H9 (cell line): ENCODE measurements around the gene COX8A. TPM values are rescaled to one million over a fixed set of nuclear protein-coding genes. Genes with fewer than 3 reads are reported as not detected.

Experiments
- DNase-seq: peaks from one replicate; pipeline ENCODE4 v3.0.0-alpha.2; 2017
- H2AFZ ChIP-seq: one replicate; pipeline ENCODE4 v1.6.1; 2013; ENCODE audit warnings: mild to moderate bottlenecking, low read length, control low read depth, moderate library complexity
- H2AK5ac ChIP-seq: 2 replicates; pipeline ENCODE4 v1.6.1; 2013; ENCODE audit warnings: low read length, control low read depth, mixed read lengths; ENCODE audit not compliant: insufficient read length
- H2BK120ac ChIP-seq: one replicate; pipeline ENCODE4 v1.6.1; 2013; ENCODE audit warnings: low read depth, mild to moderate bottlenecking, low read length, control low read depth, inconsistent platforms; ENCODE audit not compliant: poor library complexity, severe bottlenecking
- H2BK12ac ChIP-seq: 2 replicates; pipeline ENCODE4 v1.6.1; 2013; ENCODE audit warnings: low read length, control low read depth, mixed read lengths, low read depth; ENCODE audit not compliant: insufficient read length
- H2BK15ac ChIP-seq: 2 replicates; pipeline ENCODE4 v1.6.1; 2013; ENCODE audit warnings: low read depth, low read length, control low read depth
- H2BK20ac ChIP-seq: one replicate; pipeline ENCODE4 v1.6.1; 2013; ENCODE audit warnings: low read depth, mild to moderate bottlenecking, low read length, control low read depth, inconsistent platforms; ENCODE audit not compliant: poor library complexity, severe bottlenecking
- H2BK5ac ChIP-seq: 2 replicates; pipeline ENCODE4 v1.6.1; 2013; ENCODE audit warnings: low read length, control low read depth, mixed read lengths; ENCODE audit not compliant: insufficient read length
- H3K14ac ChIP-seq: 2 replicates; pipeline ENCODE4 v1.6.1; 2013; ENCODE audit warnings: low read length, control low read depth; ENCODE audit not compliant: insufficient read depth
- H3K18ac ChIP-seq: 2 replicates; pipeline ENCODE4 v1.6.1; 2013; ENCODE audit warnings: low read depth, mild to moderate bottlenecking, mixed read lengths, low read length, control low read depth; ENCODE audit not compliant: insufficient read length
- H3K23ac ChIP-seq: 2 replicates; pipeline ENCODE4 v1.6.1; 2013; ENCODE audit warnings: low read length, control low read depth, mixed read lengths, low read depth; ENCODE audit not compliant: insufficient read length
- H3K23me2 ChIP-seq: 2 replicates; pipeline ENCODE4 v1.6.1; 2013; ENCODE audit warnings: low read depth, mild to moderate bottlenecking, mixed read lengths, low read length, control low read depth; ENCODE audit not compliant: insufficient read length, poor library complexity, severe bottlenecking
- H3K27ac ChIP-seq: 2 replicates; pipeline ENCODE4 v1.5.1; 2013; ENCODE audit warnings: low read length, control low read depth, mixed read lengths, low read depth; ENCODE audit not compliant: insufficient read length
- H3K27me3 ChIP-seq: 2 replicates; pipeline ENCODE4 v1.6.1; 2013; ENCODE audit warnings: low read length, control low read depth, inconsistent platforms; ENCODE audit not compliant: insufficient read depth
- H3K4ac ChIP-seq: 2 replicates; pipeline ENCODE4 v1.6.1; 2013; ENCODE audit warnings: low read depth, mild to moderate bottlenecking, control low read depth, inconsistent platforms, low read length, moderate library complexity
- H3K4me1 ChIP-seq: 2 replicates; pipeline ENCODE4 v1.6.1; 2013; ENCODE audit warnings: low read length, control low read depth, inconsistent platforms; ENCODE audit not compliant: insufficient read depth
- H3K4me2 ChIP-seq: 2 replicates; pipeline ENCODE4 v1.6.1; 2013; ENCODE audit warnings: low read length, control low read depth, mixed read lengths; ENCODE audit not compliant: insufficient read length, insufficient read depth
- H3K56ac ChIP-seq: 2 replicates; pipeline ENCODE4 v1.6.1; 2013; ENCODE audit warnings: low read depth, mild to moderate bottlenecking, mixed read lengths, low read length, control low read depth; ENCODE audit not compliant: insufficient read length
- H3K79me1 ChIP-seq: 2 replicates; pipeline ENCODE4 v1.6.1; 2013; ENCODE audit warnings: low read depth, mild to moderate bottlenecking, moderate library complexity, low read length, control low read depth, inconsistent platforms; ENCODE audit not compliant: insufficient read depth, poor library complexity, severe bottlenecking
- H3K79me2 ChIP-seq: 2 replicates; pipeline ENCODE4 v1.6.1; 2013; ENCODE audit warnings: low read length, control low read depth, inconsistent platforms; ENCODE audit not compliant: insufficient read depth
- H3K9ac ChIP-seq: 2 replicates; pipeline ENCODE4 v1.6.1; 2013; ENCODE audit warnings: low read length, control low read depth, mixed read lengths; ENCODE audit not compliant: insufficient read length; ENCODE audit errors: extremely low read depth
- H3K9me3 ChIP-seq: one replicate; pipeline ENCODE4 v1.6.1; 2013; ENCODE audit warnings: low read depth, low read length, inconsistent platforms; ENCODE audit not compliant: control insufficient read depth
- H3T11ph ChIP-seq: one replicate; pipeline ENCODE4 v1.6.1; 2013; ENCODE audit warnings: mild to moderate bottlenecking, low read length, control low read depth, inconsistent platforms
- H4K20me1 ChIP-seq: one replicate; pipeline ENCODE4 v1.6.1; 2013; ENCODE audit not compliant: control insufficient read depth, insufficient read length, insufficient read depth
- H4K5ac ChIP-seq: 2 replicates; pipeline ENCODE4 v1.6.1; 2013; ENCODE audit warnings: low read depth, mild to moderate bottlenecking, mixed read lengths, low read length, control low read depth; ENCODE audit not compliant: insufficient read length
- H4K8ac ChIP-seq: replicated peaks from 2 replicates; pipeline ENCODE4 v1.6.1; 2013; ENCODE audit warnings: low read length, control low read depth, mixed read lengths, low read depth; ENCODE audit not compliant: insufficient read length
- H4K91ac ChIP-seq: 2 replicates; pipeline ENCODE4 v1.6.1; 2013; ENCODE audit warnings: low read depth, mild to moderate bottlenecking, moderate library complexity, mixed read lengths, low read length, control low read depth; ENCODE audit not compliant: insufficient read length
- H3K27ac Mint-ChIP-seq, 3 experiments: 2 replicates in 2 of 3; 3 replicates in 1 of 3; pipeline ENCODE4 v1.8.0; 2020 to 2021; ENCODE audit warnings: mixed read lengths in 3 of 3, mild to moderate bottlenecking in 1 of 3, moderate library complexity in 1 of 3
- H3K27me3 Mint-ChIP-seq: 2 replicates; pipeline ENCODE4 v1.8.0; 2021; ENCODE audit warnings: low read depth, mild to moderate bottlenecking, moderate library complexity, mixed read lengths
- H3K36me3 Mint-ChIP-seq, 3 experiments: 2 replicates in 2 of 3; 3 replicates in 1 of 3; pipeline ENCODE4 v1.8.0; 2020 to 2021; ENCODE audit warnings: low read depth in 3 of 3, mixed read lengths in 3 of 3; ENCODE audit not compliant: insufficient read depth in 1 of 3
- H3K4me1 Mint-ChIP-seq, 2 experiments: 2 replicates each; pipeline ENCODE4 v1.8.0; 2020; ENCODE audit warnings: mixed read lengths in 2 of 2
- H3K4me3 Mint-ChIP-seq, 2 experiments: 2 replicates in 1 of 2; 3 replicates in 1 of 2; pipeline ENCODE4 v1.8.0; 2020 to 2021; ENCODE audit warnings: mild to moderate bottlenecking in 2 of 2, mixed read lengths in 2 of 2, moderate library complexity in 1 of 2
- H3K9me3 Mint-ChIP-seq, 2 experiments: 2 replicates in 1 of 2; 3 replicates in 1 of 2; pipeline ENCODE4 v1.8.0; 2020; ENCODE audit warnings: mild to moderate bottlenecking in 2 of 2, mixed read lengths in 2 of 2, moderate library complexity in 1 of 2
- CTCF ChIP-seq: fragments of 200-600 bp; sonication (generic); conservative IDR thresholded peaks from 3 replicates; pipeline ENCODE4 v1.8.0; 2021; ENCODE audit warnings: antibody characterized with exemption, mild to moderate bottlenecking
- WGBS: extraction: QIAGEN DNeasy Blood & Tissue Kit; methylation state at CpG from one replicate; pipeline ENCODE4 v1.1.7; 2013; ENCODE audit warnings: missing lambda C conversion rate, low lambda C conversion rate, mixed read lengths; ENCODE audit not compliant: insufficient read length; ENCODE audit errors: extremely low coverage; 5-methylcytosine and 5-hydroxymethylcytosine counted together
- total RNA-seq: library from RNA; stranded (reverse); gene quantifications from 2 replicates; pipeline ENCODE4 v1.2.1, GENCODE V29; 2021

The COX8A gene
- total RNA-seq, 1 experiment from 2014 or later: 429 TPM

GRCh38 chr11:63996512-63996911 lies 22.1 kb downstream of the COX8A start:
- H4K5ac ChIP-seq: no peak overlapping the region
- H2AK5ac ChIP-seq: no peak overlapping the region
- no peak overlapping the region for H3K4ac ChIP-seq
- H3K23ac ChIP-seq: no peak overlapping the region
- no peak overlapping the region for H3K18ac ChIP-seq
- H3K4me3 Mint-ChIP-seq: no peak overlapping the region
- H3K27me3 ChIP-seq: no peaks in the 10 kb centered on the region; the same call in 1 of the 2 replicates
- peaks cover 7 to 13% of the 10 kb centered on the region in 2 experiments for H3K4me1 Mint-ChIP-seq
- DNase-seq: no peak
- H2BK120ac ChIP-seq: no peak overlapping the region
- peaks cover 7% of the 10 kb centered on the region for H3K27me3 Mint-ChIP-seq
- H2BK5ac ChIP-seq: no peak overlapping the region
- no peak overlapping the region for H2BK12ac ChIP-seq
- H3K27ac Mint-ChIP-seq: no peak overlapping the region
- no peak overlapping the region for H3K56ac ChIP-seq
- no peak overlapping the region for H4K91ac ChIP-seq
- no peak overlapping the region for H2BK20ac ChIP-seq
- no peak overlapping the region for H2AFZ ChIP-seq
- H3K9me3 Mint-ChIP-seq: no peaks in the 10 kb centered on the region
- no peak overlapping the region for H2BK15ac ChIP-seq
- no peak for TF ChIP-seq CTCF
- no peaks in the 10 kb centered on the region for H3K4me1 ChIP-seq
- no CpG with 5 or more reads among the region's 18 CpGs for WGBS
- H3K27ac ChIP-seq: no peak overlapping the region
- H3K36me3 Mint-ChIP-seq: peaks cover 26 to 59% (median 57%) of the 10 kb centered on the region in 3 experiments; a peak in 6 of 7 replicates
- H3K79me1 ChIP-seq: no peaks in the 10 kb centered on the region
- H3T11ph ChIP-seq: no peak overlapping the region
- H4K20me1 ChIP-seq: no peaks in the 10 kb centered on the region
- H3K79me2 ChIP-seq: no peaks in the 10 kb centered on the region
- H4K8ac ChIP-seq: no peak overlapping the region
- no peak overlapping the region for H3K9ac ChIP-seq
- no peaks in the 10 kb centered on the region for H3K9me3 ChIP-seq
- H3K23me2 ChIP-seq: peaks cover 11% of the 10 kb centered on the region
- H3K4me2 ChIP-seq: no peak overlapping the region
- H3K14ac ChIP-seq: no peak overlapping the region
